ENCODE measurements around the gene CCSER1. TPM values are rescaled to one million over a fixed set of nuclear protein-coding genes. Genes with fewer than 3 reads are reported as not detected.
"Not testable (repeated sequence)": the region's sequence is repeated elsewhere in the genome, so short reads cannot be mapped to it uniquely, and the experiment has no call there.

The CCSER1 gene
- total RNA-seq, 4 donors from 2014 or later: 3.6 to 7.0 (median 5.5) TPM

GRCh38 chr4:90824266-90825150 is 697.3 kb downstream of the CCSER1 start:
- no peaks in the 10 kb centered on the region for H3K36me3 ChIP-seq
- no peak overlapping the region for H3K4me3 ChIP-seq
- no peak for DNase-seq (ENCODE audit: extremely low spot score)
- no peaks in the 10 kb centered on the region for H3K27me3 ChIP-seq
- 90% methylated on average over 2 of the region's 2 CpGs for WGBS
- H3K27ac ChIP-seq (replicated peaks in 1 of 4): no peak overlapping the region
- H3K4me1 ChIP-seq: no peaks in the 10 kb centered on the region
- no peaks in the 10 kb centered on the region for H3K9me3 ChIP-seq
- TF ChIP-seq CTCF (IDR thresholded peaks at IDR 0.05) (no peak), POLR2A (IDR thresholded peaks at IDR 0.05; ENCODE audit: low read depth) (no peak), POLR2AphosphoS5 (IDR thresholded peaks at IDR 0.05) (no peak), EP300 (IDR thresholded peaks at IDR 0.05) (no peak)
- intact Hi-C loops (cut with DNase I): no loop called here

- H3K27ac ChIP-seq (replicated peaks in 1 of 4): no peak overlapping the region
- H3K4me1 ChIP-seq: no peaks in the 10 kb centered on the region
- intact Hi-C loops (cut with DNase I): no loop called here
- no peaks in the 10 kb centered on the region for H3K27me3 ChIP-seq
- H3K4me3 ChIP-seq: no peak overlapping the region
- no peaks in the 10 kb centered on the region for H3K9me3 ChIP-seq
- no peak for DNase-seq (ENCODE audit: extremely low spot score)
- no peaks in the 10 kb centered on the region for H3K36me3 ChIP-seq
- WGBS: 94% methylated on average over 6 of the region's 6 CpGs
- TF ChIP-seq EP300 (IDR thresholded peaks at IDR 0.05) (no peak), POLR2A (IDR thresholded peaks at IDR 0.05; ENCODE audit: low read depth) (no peak), CTCF (IDR thresholded peaks at IDR 0.05) (no peak), POLR2AphosphoS5 (IDR thresholded peaks at IDR 0.05) (no peak)
Observed at GRCh38 chr4:90825849-90826248, 698.7 kb downstream of the CCSER1 start.

GRCh38 chr4:90833706-90834105 is 706.5 kb downstream of the CCSER1 start:
- no peak for DNase-seq (ENCODE audit: extremely low spot score)
- intact Hi-C loops (cut with DNase I): no loop called here

GRCh38 chr4:90837241-90837640 is 710.0 kb downstream of the CCSER1 start:
- Histone ChIP-seq H3K27me3 (no peaks in the 10 kb centered on the region), H3K27ac (replicated peaks in 1 of 4) (no peak overlapping the region), H3K36me3 (no peaks in the 10 kb centered on the region), H3K4me3 (no peak overlapping the region), H3K9me3 (no peaks in the 10 kb centered on the region), H3K4me1 (no peaks in the 10 kb centered on the region)
- WGBS: 79% methylated on average over 1 of the region's 1 CpG
- intact Hi-C loops (cut with DNase I): no loop called here
- TF ChIP-seq CTCF (IDR thresholded peaks at IDR 0.05) (no peak), EP300 (IDR thresholded peaks at IDR 0.05) (no peak), POLR2AphosphoS5 (IDR thresholded peaks at IDR 0.05) (no peak), POLR2A (IDR thresholded peaks at IDR 0.05; ENCODE audit: low read depth) (no peak)
- DNase-seq (ENCODE audit: extremely low spot score): no peak

More at GRCh38 chr4:90833706-90834105, 706.5 kb downstream of the CCSER1 start:
- TF ChIP-seq EP300 (IDR thresholded peaks at IDR 0.05) (no peak), POLR2AphosphoS5 (IDR thresholded peaks at IDR 0.05) (no peak), CTCF (IDR thresholded peaks at IDR 0.05) (no peak), POLR2A (IDR thresholded peaks at IDR 0.05; ENCODE audit: low read depth) (no peak)
- Histone ChIP-seq H3K4me3 (no peak overlapping the region), H3K36me3 (no peaks in the 10 kb centered on the region), H3K27me3 (no peaks in the 10 kb centered on the region), H3K4me1 (no peaks in the 10 kb centered on the region), H3K27ac (replicated peaks in 1 of 4) (no peak overlapping the region), H3K9me3 (no peaks in the 10 kb centered on the region)
- WGBS: 83% methylated on average over 1 of the region's 1 CpG

- H3K27me3 ChIP-seq; H3K4me1 ChIP-seq; DNase-seq (ENCODE audit: extremely low spot score); intact Hi-C loops (cut with DNase I); H3K27ac ChIP-seq (replicated peaks in 1 of 4); H3K36me3 ChIP-seq; H3K4me3 ChIP-seq; H3K9me3 ChIP-seq: not testable (repeated sequence)
- 98% methylated on average over 22 of the region's 22 CpGs for WGBS
Observed at GRCh38 chr4:90838859-90839258, 711.7 kb downstream of the CCSER1 start.

All from esophagus muscularis mucosa (tissue), 4 donors.